SIG-M5 (cell line): ENCODE results near the gene FGD5.

Experiments used
- DNase-seq: peaks from one replicate; lab custom pipeline; 2025; lab: John Stamatoyannopoulos, UW

Gene FGD5

GRCh38 chr3:14852717-14853116, 34.0 kb downstream of the FGD5 start:
- DNase-seq, result no peak

- no peak for DNase-seq
Measured at GRCh38 chr3:14853271-14853951, 34.6 kb downstream of the FGD5 start.

GRCh38 chr3:14857506-14857905, 38.7 kb downstream of the FGD5 start:
- DNase-seq, result no peak

- no peak for DNase-seq
Measured at GRCh38 chr3:14858105-14858504, 39.3 kb downstream of the FGD5 start.

- DNase-seq, result no peak
Measured at GRCh38 chr3:14859880-14860279, 41.1 kb downstream of the FGD5 start.

GRCh38 chr3:14861031-14861430, 42.3 kb downstream of the FGD5 start:
- no peak for DNase-seq

- DNase-seq, result no peak
Measured at GRCh38 chr3:14861446-14862302, 42.9 kb downstream of the FGD5 start.

- DNase-seq, result no peak
Measured at GRCh38 chr3:14862303-14862660, 43.5 kb downstream of the FGD5 start.

- no peak for DNase-seq
Measured at GRCh38 chr3:14862661-14863230, 44.0 kb downstream of the FGD5 start.

GRCh38 chr3:14863333-14864100, 44.8 kb downstream of the FGD5 start:
- DNase-seq, result no peak

- no peak for DNase-seq
Measured at GRCh38 chr3:14864131-14864530, 45.4 kb downstream of the FGD5 start.

- DNase-seq, result no peak
Measured at GRCh38 chr3:14866627-14867026, 47.9 kb downstream of the FGD5 start.

- no peak for DNase-seq
Measured at GRCh38 chr3:14867936-14868570, 49.3 kb downstream of the FGD5 start.

GRCh38 chr3:14869917-14870782, 51.4 kb downstream of the FGD5 start:
- DNase-seq, result no peak

GRCh38 chr3:14870783-14871060, 52.0 kb downstream of the FGD5 start:
- DNase-seq, result no peak

- no peak for DNase-seq
Measured at GRCh38 chr3:14871456-14872200, 52.9 kb downstream of the FGD5 start.

- no peak for DNase-seq
Measured at GRCh38 chr3:14872706-14873105, 53.9 kb downstream of the FGD5 start.

- no peak for DNase-seq
Measured at GRCh38 chr3:14874784-14875183, 56.0 kb downstream of the FGD5 start.

- DNase-seq, result no peak
Measured at GRCh38 chr3:14875411-14876175, 56.8 kb downstream of the FGD5 start.

GRCh38 chr3:14876921-14877333, 58.2 kb downstream of the FGD5 start:
- no peak for DNase-seq
